Erythroblast (primary cell): ENCODE data around the gene THADA.

Experiments
- GATA1 ChIP-seq: IDR thresholded peaks from 2 replicates; pipeline ENCODE4 v1.6.1; 2011; ENCODE audit warnings: low read depth, mild to moderate bottlenecking, control low read depth, low read length, moderate library complexity
- POLR2A ChIP-seq: IDR thresholded peaks from 2 replicates; pipeline ENCODE4 v1.6.1; 2011; ENCODE audit warnings: mild to moderate bottlenecking, low read length

DNA sequence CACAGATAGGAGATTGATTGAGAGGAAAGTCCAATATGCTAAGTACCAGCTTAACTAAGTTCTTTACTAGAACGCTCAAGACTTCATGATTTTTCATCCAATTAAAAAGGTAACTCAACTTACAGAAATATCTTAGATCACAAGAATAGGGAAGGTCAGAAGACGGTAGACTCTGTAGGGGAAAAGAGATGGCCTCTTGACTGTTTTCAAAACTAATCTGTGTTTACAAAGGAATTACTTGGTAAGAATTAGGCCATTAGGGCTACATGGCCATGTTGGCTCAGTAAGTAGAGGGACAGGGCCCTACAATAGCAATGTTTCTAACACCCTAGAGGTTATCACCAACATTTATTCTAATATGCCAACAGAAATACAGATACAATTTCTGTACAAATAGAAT is 196.7 kb downstream of the THADA start:
- TF ChIP-seq POLR2A (no peak), GATA1 (no peak)
